Uterus (tissue), 2 donors: ENCODE measurements around the gene NEURL1.

Experiments used
- POLR2A ChIP-seq, 2 donors: fragments of 450-650 bp; IDR thresholded peaks; one replicate each; pipeline ENCODE4 v1.6.1; 2016; ENCODE audit warnings: antibody characterized with exemption in 2 of 2, mild to moderate bottlenecking in 1 of 2, moderate library complexity in 1 of 2
- TF ChIP-seq, protein P1 (sequence below), 4 experiments: fragments of 200-600 bp in 2 of 4; fragments of 450-650 bp in 2 of 4; sonication (generic) in 2 of 4; IDR thresholded peaks; one replicate each; pipeline ENCODE4 v1.5.1; 2016 to 2019; ENCODE audit warnings: antibody characterized with exemption in 4 of 4, mild to moderate bottlenecking in 2 of 4, moderate library complexity in 1 of 4

DNA sequence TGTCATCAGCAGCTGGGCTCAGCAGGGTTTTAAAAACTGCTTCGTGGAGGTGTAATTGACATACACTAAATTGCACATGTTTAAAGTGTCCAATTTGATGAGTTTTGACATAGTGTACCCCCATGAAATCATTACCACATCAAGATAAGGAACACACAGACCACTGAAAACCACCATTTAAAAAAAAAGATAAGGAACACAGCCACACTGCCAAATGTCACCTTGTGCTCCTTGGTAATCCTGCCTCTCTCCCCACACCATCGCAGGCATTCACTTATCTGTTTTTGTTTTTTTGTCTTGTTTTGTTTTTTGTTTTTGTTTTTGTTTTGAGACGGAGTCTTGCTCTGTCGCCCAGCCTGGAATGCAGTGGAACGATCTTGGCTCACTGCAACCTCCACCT lies 75.0 kb downstream of the NEURL1 start:
- TF ChIP-seq, protein P1, sequence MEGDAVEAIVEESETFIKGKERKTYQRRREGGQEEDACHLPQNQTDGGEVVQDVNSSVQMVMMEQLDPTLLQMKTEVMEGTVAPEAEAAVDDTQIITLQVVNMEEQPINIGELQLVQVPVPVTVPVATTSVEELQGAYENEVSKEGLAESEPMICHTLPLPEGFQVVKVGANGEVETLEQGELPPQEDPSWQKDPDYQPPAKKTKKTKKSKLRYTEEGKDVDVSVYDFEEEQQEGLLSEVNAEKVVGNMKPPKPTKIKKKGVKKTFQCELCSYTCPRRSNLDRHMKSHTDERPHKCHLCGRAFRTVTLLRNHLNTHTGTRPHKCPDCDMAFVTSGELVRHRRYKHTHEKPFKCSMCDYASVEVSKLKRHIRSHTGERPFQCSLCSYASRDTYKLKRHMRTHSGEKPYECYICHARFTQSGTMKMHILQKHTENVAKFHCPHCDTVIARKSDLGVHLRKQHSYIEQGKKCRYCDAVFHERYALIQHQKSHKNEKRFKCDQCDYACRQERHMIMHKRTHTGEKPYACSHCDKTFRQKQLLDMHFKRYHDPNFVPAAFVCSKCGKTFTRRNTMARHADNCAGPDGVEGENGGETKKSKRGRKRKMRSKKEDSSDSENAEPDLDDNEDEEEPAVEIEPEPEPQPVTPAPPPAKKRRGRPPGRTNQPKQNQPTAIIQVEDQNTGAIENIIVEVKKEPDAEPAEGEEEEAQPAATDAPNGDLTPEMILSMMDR (IDR thresholded peaks at IDR 0.05), result no peak
- no peak for TF ChIP-seq POLR2A (IDR thresholded peaks at IDR 0.05)
